HepG2 (cell line): ENCODE results near the gene CORO7. TPM values are rescaled to one million over a fixed set of nuclear protein-coding genes. Genes with fewer than 3 reads are reported as not detected.
A peak's percentile ranks its signal among the peaks of the same experiment; 100 is the strongest.

Experiments used
- BRCA1 ChIP-seq: sonication (generic); formaldehyde crosslinking; IDR thresholded peaks from 2 replicates; pipeline ENCODE4 v1.4.0; 2020; ENCODE audit warnings: missing genetic modification reagents
- ESRRA ChIP-seq: sonication (generic); formaldehyde crosslinking; IDR thresholded peaks from 2 replicates; pipeline ENCODE4 v1.5.1; 2020; ENCODE audit warnings: mild to moderate bottlenecking, low read depth, missing genetic modification reagents
- MED1 ChIP-seq: sonication (generic); formaldehyde crosslinking; IDR thresholded peaks from 2 replicates; pipeline ENCODE4 v1.4.0; 2020; ENCODE audit warnings: missing genetic modification reagents
- ZNF768 ChIP-seq: sonication (generic); formaldehyde crosslinking; IDR thresholded peaks from 2 replicates; pipeline ENCODE4 v1.4.0; 2020; ENCODE audit warnings: missing genetic modification reagents
- ZNF891 ChIP-seq: sonication (generic); formaldehyde crosslinking; IDR thresholded peaks from 2 replicates; pipeline ENCODE4 v1.5.0; 2020; ENCODE audit warnings: mild to moderate bottlenecking, missing genetic modification reagents
- ZSCAN31 ChIP-seq: sonication (generic); formaldehyde crosslinking; IDR thresholded peaks from 2 replicates; pipeline ENCODE4 v1.5.0; 2020; ENCODE audit warnings: low read depth, mild to moderate bottlenecking, missing genetic modification reagents
- polyA plus RNA-seq, 8 experiments: library from polyadenylated mRNA; depleted of rRNA in 3 of 8; stranded (reverse) in 7 of 8; unstranded in 1 of 8; fragments of >200 nt; fragmentation: Illumina TruSeq in 4 of 8; extraction: Trizol in 4 of 8; gene quantifications; 2 replicates each; pipeline versions ENCODE4 v1.2.1 to v1.2.3, GENCODE V29; 2011 to 2016; ENCODE audit warnings: low read depth in 4 of 8, missing spikeins in 1 of 8, mixed read lengths in 1 of 8; ENCODE audit not compliant: insufficient read depth in 1 of 8
- total RNA-seq, 5 experiments: library from RNA; depleted of rRNA; stranded (reverse); fragments of >200 nt; fragmentation: Illumina TruSeq; extraction: Trizol; gene quantifications; 2 replicates each; pipeline ENCODE4 v1.2.3, GENCODE V29; 2016; ENCODE audit warnings: low read depth in 1 of 5
- TF ChIP-seq, protein P1 (sequence below): sonication (generic); formaldehyde crosslinking; IDR thresholded peaks from 2 replicates; pipeline ENCODE4 v1.4.0; 2020; ENCODE audit warnings: missing genetic modification reagents
- TF ChIP-seq, protein P2 (sequence below): sonication (generic); formaldehyde crosslinking; IDR thresholded peaks from 2 replicates; pipeline ENCODE4 v1.5.0; 2020; ENCODE audit warnings: mild to moderate bottlenecking, missing genetic modification reagents, borderline replicate concordance
- TF ChIP-seq, protein P3 (sequence below): sonication (generic); formaldehyde crosslinking; IDR thresholded peaks from 2 replicates; pipeline ENCODE4 v1.8.0; 2022; ENCODE audit warnings: mild to moderate bottlenecking, missing genetic modification reagents
- TF ChIP-seq, protein P4 (sequence below): IDR thresholded peaks from 2 replicates; pipeline ENCODE4 v1.6.1; 2016; ENCODE audit warnings: low read depth, control low read depth
- TF ChIP-seq, protein P5 (sequence below): sonication (generic); formaldehyde crosslinking; IDR thresholded peaks from 2 replicates; pipeline ENCODE4 v1.5.0; 2020; ENCODE audit warnings: mild to moderate bottlenecking, missing genetic modification reagents, borderline replicate concordance
- TF ChIP-seq, protein P6 (sequence below): sonication (generic); formaldehyde crosslinking; IDR thresholded peaks from 2 replicates; pipeline ENCODE4 v1.4.0; 2020; ENCODE audit warnings: missing genetic modification reagents, mild to moderate bottlenecking, borderline replicate concordance

The CORO7 gene
- total and polyA plus RNA-seq, 2 of the 13 experiments (the other 11 are each of a cell fraction or from before 2014, with no cell fraction given), result 9.9 to 14.3 TPM

DNA sequence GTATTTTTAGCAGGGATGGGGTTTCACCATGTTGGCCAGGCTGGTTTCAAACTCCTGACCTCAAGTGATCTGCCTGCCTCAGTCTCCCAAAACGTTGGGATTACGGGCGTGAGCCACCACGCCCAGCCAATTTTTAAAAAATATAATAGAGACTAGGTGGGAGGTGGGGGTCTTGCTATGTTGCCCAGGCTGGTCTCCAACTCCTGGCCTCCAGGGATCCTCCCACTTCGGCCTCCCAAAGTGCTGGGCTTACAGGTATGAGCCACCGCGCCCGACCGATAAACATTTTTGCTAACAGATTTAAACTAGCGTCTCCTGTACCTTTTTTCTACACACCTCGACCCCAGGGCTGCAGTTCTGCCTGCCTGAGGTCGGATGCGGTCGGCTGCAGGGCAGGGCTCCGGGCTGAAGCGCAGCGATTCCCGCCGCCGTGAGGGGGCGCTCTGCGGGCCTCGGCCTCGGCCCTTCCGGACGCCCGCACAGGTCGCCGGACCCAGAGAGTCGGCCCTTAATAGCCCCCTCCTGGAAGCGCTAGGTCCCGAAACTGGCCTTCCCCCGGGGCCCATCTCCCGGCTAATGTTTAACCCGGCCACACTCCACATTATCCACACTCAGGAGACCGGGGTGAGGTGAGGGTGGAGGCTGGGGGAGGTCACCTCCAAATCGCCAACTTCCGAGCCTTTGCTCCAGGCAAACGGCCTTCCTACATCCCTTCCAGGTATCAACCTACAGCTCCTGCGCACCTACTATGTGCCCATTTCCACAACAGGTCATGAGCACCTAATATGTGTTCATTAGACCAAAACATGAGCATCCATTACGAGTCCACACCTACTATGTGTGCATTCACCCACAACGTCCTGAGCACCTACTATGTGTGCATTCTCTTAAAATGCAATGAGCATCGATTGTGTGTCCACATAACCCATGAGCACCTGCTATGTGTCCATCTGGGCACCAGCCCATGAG lies 102.5 kb downstream of the CORO7 start (continued):
- TF ChIP-seq, protein P1, sequence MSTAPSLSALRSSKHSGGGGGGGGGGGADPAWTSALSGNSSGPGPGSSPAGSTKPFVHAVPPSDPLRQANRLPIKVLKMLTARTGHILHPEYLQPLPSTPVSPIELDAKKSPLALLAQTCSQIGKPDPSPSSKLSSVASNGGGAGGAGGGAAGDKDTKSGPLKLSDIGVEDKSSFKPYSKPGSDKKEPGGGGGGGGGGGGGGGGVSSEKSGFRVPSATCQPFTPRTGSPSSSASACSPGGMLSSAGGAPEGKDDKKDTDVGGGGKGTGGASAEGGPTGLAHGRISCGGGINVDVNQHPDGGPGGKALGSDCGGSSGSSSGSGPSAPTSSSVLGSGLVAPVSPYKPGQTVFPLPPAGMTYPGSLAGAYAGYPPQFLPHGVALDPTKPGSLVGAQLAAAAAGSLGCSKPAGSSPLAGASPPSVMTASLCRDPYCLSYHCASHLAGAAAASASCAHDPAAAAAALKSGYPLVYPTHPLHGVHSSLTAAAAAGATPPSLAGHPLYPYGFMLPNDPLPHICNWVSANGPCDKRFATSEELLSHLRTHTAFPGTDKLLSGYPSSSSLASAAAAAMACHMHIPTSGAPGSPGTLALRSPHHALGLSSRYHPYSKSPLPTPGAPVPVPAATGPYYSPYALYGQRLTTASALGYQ (CRISPR knock-in tag), result 0 out of 2 replicates have a peak, but pooled peaks have one; percentile 39
- TF ChIP-seq, protein P2, sequence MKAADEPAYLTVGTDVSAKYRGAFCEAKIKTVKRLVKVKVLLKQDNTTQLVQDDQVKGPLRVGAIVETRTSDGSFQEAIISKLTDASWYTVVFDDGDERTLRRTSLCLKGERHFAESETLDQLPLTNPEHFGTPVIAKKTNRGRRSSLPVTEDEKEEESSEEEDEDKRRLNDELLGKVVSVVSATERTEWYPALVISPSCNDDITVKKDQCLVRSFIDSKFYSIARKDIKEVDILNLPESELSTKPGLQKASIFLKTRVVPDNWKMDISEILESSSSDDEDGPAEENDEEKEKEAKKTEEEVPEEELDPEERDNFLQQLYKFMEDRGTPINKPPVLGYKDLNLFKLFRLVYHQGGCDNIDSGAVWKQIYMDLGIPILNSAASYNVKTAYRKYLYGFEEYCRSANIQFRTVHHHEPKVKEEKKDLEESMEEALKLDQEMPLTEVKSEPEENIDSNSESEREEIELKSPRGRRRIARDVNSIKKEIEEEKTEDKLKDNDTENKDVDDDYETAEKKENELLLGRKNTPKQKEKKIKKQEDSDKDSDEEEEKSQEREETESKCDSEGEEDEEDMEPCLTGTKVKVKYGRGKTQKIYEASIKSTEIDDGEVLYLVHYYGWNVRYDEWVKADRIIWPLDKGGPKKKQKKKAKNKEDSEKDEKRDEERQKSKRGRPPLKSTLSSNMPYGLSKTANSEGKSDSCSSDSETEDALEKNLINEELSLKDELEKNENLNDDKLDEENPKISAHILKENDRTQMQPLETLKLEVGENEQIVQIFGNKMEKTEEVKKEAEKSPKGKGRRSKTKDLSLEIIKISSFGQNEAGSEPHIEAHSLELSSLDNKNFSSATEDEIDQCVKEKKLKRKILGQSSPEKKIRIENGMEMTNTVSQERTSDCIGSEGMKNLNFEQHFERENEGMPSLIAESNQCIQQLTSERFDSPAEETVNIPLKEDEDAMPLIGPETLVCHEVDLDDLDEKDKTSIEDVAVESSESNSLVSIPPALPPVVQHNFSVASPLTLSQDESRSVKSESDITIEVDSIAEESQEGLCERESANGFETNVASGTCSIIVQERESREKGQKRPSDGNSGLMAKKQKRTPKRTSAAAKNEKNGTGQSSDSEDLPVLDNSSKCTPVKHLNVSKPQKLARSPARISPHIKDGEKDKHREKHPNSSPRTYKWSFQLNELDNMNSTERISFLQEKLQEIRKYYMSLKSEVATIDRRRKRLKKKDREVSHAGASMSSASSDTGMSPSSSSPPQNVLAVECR (CRISPR knock-in tag), result peak; percentile 36; the same call in 1 of the 2 replicates
- no peak for TF ChIP-seq BRCA1
- TF ChIP-seq MED1 (CRISPR knock-in tag), result peak; percentile 66
- peak; percentile 73; the same call in 1 of the 2 replicates for TF ChIP-seq ZSCAN31 (CRISPR knock-in tag)
- TF ChIP-seq, protein P3, sequence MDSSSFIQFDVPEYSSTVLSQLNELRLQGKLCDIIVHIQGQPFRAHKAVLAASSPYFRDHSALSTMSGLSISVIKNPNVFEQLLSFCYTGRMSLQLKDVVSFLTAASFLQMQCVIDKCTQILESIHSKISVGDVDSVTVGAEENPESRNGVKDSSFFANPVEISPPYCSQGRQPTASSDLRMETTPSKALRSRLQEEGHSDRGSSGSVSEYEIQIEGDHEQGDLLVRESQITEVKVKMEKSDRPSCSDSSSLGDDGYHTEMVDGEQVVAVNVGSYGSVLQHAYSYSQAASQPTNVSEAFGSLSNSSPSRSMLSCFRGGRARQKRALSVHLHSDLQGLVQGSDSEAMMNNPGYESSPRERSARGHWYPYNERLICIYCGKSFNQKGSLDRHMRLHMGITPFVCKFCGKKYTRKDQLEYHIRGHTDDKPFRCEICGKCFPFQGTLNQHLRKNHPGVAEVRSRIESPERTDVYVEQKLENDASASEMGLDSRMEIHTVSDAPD (CRISPR knock-in tag), result 0 out of 2 replicates have a peak, but pooled peaks have one; percentile 59
- peak; percentile 34; the same call in 1 of the 2 replicates for TF ChIP-seq ESRRA (CRISPR knock-in tag)
- TF ChIP-seq ZNF768 (CRISPR knock-in tag), result peak; percentile 64; the same call in 1 of the 2 replicates
- TF ChIP-seq, protein P4, sequence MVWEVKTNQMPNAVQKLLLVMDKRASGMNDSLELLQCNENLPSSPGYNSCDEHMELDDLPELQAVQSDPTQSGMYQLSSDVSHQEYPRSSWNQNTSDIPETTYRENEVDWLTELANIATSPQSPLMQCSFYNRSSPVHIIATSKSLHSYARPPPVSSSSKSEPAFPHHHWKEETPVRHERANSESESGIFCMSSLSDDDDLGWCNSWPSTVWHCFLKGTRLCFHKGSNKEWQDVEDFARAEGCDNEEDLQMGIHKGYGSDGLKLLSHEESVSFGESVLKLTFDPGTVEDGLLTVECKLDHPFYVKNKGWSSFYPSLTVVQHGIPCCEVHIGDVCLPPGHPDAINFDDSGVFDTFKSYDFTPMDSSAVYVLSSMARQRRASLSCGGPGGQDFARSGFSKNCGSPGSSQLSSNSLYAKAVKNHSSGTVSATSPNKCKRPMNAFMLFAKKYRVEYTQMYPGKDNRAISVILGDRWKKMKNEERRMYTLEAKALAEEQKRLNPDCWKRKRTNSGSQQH, result no peak
- TF ChIP-seq, protein P5, sequence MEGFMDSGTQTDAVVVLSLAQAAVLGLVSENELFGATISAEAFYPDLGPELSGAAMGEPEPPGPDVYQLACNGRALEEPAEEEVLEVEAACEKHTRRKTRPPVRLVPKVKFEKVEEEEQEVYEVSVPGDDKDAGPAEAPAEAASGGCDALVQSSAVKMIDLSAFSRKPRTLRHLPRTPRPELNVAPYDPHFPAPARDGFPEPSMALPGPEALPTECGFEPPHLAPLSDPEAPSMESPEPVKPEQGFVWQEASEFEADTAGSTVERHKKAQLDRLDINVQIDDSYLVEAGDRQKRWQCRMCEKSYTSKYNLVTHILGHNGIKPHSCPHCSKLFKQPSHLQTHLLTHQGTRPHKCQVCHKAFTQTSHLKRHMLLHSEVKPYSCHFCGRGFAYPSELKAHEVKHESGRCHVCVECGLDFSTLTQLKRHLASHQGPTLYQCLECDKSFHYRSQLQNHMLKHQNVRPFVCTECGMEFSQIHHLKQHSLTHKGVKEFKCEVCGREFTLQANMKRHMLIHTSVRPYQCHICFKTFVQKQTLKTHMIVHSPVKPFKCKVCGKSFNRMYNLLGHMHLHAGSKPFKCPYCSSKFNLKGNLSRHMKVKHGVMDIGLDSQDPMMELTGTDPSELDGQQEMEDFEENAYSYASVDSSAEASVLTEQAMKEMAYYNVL (CRISPR knock-in tag), result peak; percentile 64; the same call in 1 of the 2 replicates
- TF ChIP-seq ZNF891 (CRISPR knock-in tag), result no peak
- TF ChIP-seq, protein P6, sequence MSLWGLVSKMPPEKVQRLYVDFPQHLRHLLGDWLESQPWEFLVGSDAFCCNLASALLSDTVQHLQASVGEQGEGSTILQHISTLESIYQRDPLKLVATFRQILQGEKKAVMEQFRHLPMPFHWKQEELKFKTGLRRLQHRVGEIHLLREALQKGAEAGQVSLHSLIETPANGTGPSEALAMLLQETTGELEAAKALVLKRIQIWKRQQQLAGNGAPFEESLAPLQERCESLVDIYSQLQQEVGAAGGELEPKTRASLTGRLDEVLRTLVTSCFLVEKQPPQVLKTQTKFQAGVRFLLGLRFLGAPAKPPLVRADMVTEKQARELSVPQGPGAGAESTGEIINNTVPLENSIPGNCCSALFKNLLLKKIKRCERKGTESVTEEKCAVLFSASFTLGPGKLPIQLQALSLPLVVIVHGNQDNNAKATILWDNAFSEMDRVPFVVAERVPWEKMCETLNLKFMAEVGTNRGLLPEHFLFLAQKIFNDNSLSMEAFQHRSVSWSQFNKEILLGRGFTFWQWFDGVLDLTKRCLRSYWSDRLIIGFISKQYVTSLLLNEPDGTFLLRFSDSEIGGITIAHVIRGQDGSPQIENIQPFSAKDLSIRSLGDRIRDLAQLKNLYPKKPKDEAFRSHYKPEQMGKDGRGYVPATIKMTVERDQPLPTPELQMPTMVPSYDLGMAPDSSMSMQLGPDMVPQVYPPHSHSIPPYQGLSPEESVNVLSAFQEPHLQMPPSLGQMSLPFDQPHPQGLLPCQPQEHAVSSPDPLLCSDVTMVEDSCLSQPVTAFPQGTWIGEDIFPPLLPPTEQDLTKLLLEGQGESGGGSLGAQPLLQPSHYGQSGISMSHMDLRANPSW (CRISPR knock-in tag), result no peak
